Embryonic facial prominence (tissue), 1 donor: ENCODE data around the gene ARHGEF38.
"Not testable (repeated sequence)": the region's sequence is repeated elsewhere in the genome, so short reads cannot be mapped to it uniquely, and the experiment has no call there.

Experiments used
- DNase-seq: peaks from one replicate; pipeline ENCODE4 v3.0.0-alpha.2; 2016; ENCODE audit errors: extremely low spot score

Gene ARHGEF38

GRCh38 chr4:105560421-105560848 lies 8.0 kb downstream of the ARHGEF38 start:
- DNase-seq: no peak

DNA sequence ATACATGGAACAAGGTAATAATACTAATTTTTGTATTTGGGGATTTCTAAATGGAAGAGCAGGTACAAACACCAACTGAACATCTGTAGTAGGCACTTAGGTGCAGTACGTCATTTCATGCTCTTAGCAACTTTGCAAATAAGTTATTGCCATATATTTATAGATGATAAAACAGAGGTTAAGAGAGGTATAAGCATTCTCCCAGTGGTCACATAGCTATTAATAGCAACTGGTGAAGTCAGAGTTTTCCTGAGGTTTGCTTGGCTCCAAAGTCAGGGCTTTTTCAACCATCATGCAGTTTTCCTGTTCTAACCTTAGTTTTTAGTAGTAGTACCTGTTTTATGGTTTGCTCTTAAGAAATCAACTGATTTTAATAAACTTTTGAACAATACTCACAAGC lies 10.9 kb downstream of the ARHGEF38 start:
- DNase-seq: no peak

DNA sequence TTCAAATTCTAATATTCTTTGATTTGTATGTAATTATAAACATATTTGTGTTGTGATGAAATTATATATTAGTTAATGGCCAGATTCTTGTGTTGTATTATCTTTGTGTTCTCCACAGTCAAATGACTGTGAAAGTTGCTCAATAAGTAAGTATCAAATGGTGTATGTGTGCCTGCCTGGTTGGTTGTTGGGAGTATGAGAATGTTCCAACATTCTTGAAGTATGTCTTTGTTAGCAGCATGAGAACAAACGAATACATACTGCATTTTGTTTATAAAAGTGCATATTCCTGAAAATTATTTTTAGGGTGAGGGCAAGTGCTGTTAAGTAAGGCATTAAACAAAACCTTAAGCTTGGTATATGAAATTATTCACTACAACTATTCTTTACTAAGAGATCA lies 16.2 kb downstream of the ARHGEF38 start:
- DNase-seq: no peak

DNA sequence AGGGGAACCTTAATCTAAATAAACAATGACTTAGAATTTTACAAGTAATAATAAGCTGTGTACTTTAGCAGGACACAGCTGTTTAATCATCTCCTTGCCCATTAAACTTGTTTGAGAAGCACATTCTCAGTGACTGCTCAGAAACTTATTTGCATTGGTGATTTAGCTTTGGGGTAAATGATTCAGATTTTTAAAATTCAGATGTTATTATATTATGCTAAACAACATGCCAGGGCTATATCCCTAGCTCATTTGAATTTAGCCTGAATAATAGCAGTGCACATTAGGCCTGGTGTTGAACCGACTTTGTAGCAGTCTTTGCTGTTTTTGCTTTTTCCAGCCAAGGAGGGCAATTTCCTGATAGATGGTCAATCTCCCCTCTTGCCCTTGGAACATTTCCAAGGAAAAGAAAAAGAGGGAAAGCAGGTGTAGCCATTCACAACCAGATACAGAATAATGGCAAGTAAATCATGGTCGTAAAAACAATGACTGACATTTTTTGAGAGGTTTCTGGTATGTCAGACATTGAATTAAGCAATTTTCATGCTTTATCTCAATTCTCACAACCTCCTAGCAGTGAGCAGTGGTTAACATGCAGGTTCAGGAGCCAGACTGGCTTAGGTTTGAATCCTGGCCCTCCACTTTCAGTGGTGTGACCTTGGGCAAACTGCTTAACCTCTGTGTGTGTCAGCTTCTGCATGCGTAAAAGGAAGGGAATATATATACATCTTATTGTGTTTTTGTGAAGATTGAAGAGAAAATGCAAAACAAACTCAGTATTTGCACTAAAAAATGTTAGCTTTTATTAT lies 16.8 kb downstream of the ARHGEF38 start:
- DNase-seq: no peak

DNA sequence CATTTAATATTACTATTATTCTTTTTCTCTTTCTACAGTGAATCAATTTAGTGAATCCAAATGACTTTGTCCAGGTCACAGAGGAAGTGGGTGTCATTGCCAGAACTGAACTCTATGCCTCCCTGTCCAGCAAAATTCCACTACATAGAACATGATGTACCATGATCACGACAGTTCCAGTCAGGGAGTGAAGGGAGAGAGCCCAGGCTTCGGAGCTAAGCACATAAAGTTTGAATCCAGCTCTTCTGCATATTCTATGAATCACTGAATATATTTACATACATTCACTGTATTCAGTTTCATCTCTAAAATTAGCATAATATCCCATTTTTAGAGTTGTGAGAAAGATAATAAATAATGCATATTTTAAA lies 17.4 kb downstream of the ARHGEF38 start:
- no peak for DNase-seq

DNA sequence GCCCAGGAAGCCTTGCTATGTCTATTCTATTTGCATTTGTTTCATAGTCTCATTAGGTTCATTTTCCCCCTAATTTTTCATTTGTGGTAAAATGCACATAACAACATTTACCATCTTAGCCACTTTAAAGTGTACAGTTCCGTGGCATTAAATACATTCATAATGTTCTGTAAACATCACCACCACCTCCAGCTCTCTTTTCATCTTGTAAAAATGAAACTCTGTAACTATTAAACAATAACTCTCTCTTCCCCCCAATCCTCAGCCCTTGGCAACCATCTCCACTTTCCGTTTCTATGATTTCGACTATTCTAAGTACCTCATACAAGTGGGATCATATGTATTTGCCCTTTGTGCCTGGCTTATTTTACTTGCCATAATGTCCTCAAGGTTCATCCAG lies 19.9 kb downstream of the ARHGEF38 start:
- DNase-seq: no peak

- DNase-seq: no peak
Measured at GRCh38 chr4:105586638-105587328, 34.4 kb downstream of the ARHGEF38 start.

DNA sequence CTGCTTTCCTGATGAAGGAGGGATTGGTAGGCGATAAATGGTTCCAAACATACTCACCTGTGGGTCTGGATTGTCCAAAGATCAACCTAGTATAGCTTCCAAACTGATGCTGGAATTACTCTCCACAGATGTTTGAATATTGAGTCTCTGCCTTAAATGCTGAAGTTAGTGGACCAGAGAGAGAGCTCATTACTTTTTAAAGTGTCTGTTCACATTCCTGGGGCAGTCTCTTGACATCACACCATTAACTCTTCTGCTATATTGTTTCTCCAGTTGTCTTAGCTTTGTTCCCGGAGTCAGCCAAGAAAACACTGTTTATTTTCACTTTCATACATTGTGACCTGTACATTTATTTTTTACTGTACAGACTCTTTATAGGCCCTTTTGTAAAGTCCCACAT lies 35.4 kb downstream of the ARHGEF38 start:
- no peak for DNase-seq

GRCh38 chr4:105588252-105588651 lies 35.8 kb downstream of the ARHGEF38 start:
- DNase-seq: no peak

DNA sequence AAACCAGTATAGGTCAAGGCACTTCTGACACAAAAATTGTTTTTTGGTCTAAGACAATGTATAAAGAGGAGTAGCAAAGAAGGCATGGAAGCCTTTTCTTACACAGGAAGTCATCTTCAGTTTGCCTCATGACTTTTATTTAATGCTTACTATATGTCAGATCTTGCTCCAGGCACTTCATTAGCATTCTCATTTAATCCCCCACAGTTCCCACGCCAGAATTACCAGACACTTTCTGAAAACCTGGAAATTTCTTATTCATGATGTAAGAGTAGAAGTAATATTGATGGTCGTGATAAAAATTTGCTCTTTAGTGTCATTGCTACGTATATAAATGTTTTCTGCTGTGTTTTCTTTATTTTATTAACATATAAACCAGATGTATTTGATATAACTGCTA lies 39.2 kb downstream of the ARHGEF38 start:
- DNase-seq: no peak

DNA sequence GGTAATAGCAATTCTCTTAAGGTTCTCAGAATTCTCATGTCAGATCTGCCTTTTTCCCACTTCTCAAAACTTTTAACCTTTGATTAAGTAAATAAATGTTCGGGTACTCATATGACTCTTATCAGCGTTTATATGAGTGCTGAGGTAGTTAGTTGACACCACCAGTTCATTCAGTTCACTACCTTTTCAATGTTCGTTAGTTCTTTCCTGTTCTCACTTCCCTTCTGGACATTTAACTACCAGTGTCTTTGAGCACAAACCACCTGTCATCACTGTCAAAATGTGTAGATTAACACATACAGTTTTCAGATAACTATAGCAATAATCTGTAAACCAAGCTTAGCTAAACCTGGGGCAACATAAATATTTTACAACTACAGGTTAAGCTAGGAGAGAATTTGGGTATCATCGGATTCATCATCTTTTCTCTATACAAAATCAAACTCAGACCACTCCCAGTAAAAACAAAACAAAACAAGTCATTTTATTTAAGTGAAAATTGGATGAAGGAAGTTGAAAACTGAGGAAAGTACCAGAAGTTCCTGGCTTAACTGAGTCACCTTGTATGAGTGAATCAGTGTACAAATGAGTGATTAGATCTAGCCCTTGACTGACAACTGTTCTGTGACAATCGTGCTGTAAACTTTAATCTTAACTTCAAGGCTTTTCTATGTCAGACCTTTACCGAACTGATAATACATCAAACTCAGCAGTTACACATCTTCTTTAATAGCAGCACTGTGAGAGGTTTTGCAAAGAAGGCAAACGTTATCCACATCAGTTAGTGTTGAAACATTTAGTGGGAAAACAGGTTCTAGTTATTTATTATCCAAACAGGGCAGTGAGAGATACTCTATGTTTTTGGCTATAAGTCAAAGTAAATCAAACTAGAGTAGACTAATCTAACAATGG lies 41.9 kb downstream of the ARHGEF38 start:
- no peak for DNase-seq

DNA sequence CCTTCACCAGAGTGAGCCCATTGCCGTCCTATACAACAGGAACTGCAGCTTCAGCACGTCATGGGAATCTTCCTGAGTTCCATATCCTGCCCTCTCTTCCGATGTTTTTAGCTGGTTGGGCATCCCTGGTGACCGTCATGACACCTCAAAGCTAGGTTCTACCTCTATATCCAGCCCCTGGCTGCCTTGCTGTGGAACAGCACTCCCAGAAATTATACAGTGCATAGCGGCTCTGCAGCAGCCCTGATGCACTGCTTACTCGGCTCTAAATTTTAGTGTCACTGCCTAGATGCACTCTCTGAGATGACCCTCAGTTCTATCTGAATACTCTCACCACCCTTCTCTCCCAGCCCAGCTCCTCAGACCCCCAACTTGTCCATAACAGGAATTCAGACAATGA lies 44.3 kb downstream of the ARHGEF38 start:
- no peak for DNase-seq

DNA sequence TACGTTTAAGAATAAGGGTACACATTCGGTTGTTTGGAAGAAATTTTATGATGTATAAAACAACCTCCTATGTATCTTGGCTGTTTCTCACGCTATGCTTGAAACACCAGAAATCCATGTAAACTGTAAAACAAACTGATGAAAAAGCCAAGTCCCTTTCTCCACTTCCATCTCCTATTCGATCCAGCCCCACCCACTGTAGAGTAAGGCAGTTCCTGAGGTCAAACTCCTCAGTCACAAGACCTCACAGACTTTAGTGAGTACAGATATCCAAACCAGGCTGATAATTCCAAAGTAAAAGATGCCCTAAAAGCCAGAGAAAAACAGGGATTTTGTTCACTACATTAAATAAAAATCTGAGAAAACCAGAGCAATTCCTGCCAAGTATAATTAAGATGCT lies 45.6 kb downstream of the ARHGEF38 start:
- no peak for DNase-seq

DNA sequence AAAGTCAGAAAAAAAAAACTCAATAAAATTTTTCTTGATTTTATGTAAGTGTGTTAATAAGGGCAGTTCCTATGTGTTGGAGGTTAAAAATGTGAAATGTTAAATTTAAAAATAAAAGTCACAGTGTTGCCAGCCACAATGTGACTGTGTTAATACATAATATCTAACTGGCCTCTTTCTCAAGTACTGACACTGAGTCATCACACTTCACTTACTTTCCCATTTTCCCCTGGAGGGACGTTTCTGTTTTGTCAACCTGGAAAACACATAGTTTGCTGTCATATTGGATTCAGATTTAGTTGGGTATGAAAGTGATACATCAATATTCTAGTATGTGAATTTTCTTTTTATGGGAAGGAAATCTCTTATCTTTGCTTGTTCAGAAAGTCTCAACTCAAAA lies 46.4 kb downstream of the ARHGEF38 start:
- DNase-seq: no peak

- DNase-seq: no peak
Measured at GRCh38 chr4:105599482-105599881, 47.1 kb downstream of the ARHGEF38 start.

GRCh38 chr4:105599932-105600655 lies 47.7 kb downstream of the ARHGEF38 start:
- no peak for DNase-seq

DNA sequence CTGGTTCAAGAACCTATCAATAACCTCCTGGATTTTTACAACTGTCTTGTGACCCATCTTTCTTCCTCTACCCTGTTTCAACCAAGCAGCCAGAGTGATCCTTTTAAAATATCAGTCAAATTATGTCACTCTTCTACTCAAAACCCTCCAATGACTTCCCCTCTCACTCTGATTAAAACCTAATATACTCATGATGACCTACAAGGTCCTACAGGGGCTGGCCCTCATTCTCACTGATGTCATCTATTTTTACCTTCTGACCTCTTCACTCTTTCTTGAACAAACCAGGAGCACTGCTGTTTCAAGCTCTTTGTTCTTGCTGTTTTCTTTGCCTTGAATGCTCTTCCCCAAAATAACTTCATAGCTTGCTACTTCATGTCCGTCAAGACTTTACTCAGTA lies 48.5 kb downstream of the ARHGEF38 start:
- DNase-seq: no peak

DNA sequence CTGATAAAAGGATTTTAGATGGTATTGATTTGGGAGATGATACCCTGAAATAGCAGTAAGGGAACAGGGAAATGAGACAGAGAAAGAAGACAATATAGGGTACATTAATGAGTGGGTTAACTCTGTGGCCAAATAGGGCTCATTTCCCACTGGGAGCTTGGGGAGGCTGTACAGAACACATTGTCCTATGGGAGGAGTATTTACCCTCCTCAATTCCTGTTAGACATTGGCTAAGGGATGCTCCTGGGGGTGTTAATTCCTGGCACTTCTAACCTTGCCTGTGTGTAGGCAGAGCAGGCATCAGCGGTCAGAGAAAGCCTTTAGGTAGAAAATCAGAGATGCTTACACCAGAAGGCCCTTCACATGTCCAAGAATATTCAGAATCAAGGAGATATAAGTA lies 49.0 kb downstream of the ARHGEF38 start:
- DNase-seq: no peak

GRCh38 chr4:105603158-105603557 lies 50.7 kb downstream of the ARHGEF38 start:
- no peak for DNase-seq

GRCh38 chr4:105605493-105605892 lies 53.1 kb downstream of the ARHGEF38 start:
- DNase-seq: no peak

DNA sequence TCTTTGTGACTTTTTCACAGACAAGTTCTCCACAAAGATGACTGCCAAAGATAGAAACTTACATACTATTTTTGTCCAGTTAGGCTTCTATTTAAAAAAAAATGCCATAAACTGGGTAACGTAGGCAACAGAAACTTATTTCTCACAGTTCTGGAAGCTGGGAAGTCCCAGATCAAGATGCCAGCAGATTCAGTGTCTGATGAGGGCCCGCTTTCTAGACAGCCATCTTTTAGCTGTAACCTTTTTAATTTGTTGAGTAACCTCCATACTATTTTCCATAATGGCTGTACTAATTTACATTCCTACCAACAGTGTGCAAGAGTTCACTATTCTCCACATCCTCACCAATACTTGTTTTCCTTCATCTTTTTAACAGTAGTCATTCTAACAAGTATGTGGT lies 55.5 kb downstream of the ARHGEF38 start:
- no peak for DNase-seq

DNA sequence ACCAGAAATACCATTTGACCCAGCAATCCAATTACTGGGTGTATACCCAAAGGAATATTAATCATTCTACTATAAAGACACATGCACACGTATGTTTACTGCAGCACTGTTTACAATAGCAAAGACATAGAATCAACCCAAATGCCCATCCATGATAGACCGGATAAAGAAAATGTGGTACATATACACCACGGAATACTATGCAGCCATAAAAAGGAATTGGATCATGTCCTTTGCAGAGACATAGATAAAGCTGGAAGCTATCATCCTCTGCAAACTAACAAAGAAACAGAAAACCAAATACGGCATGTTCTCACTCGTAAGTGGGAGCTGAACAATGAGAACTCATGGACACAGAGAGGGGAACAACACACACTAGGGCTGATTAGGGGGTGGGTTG lies 57.4 kb downstream of the ARHGEF38 start:
- not testable (repeated sequence) for DNase-seq
